SU-DHL-6 (cell line): ENCODE results near the gene SMIM41.

Experiments
- H2AFZ ChIP-seq: fragments of 200-600 bp; sonication (generic); 2 replicates; pipeline ENCODE4 v1.6.1; 2014; ENCODE audit warnings: low read depth, mild to moderate bottlenecking, moderate library complexity, mixed read lengths, antibody characterized with exemption, low read length; ENCODE audit not compliant: severe bottlenecking
- H3F3A ChIP-seq: fragments of 200-600 bp; shearing (Covaris generic); 2 replicates; pipeline ENCODE4 v1.6.0; 2016; ENCODE audit warnings: antibody characterized with exemption, mild to moderate bottlenecking; ENCODE audit not compliant: insufficient read depth
- H3K27ac ChIP-seq: fragments of 200-600 bp; sonication (generic); 2 replicates; pipeline ENCODE4 v1.5.1; 2016; ENCODE audit warnings: low read depth, mild to moderate bottlenecking, low read length, moderate library complexity, mixed read lengths
- H3K27me3 ChIP-seq: fragments of 200-600 bp; sonication (generic), shearing (Covaris generic); 2 replicates; pipeline ENCODE4 v1.6.0; 2014; ENCODE audit warnings: mild to moderate bottlenecking, low read length
- H3K36me3 ChIP-seq: fragments of 200-600 bp; sonication (generic); 2 replicates; pipeline ENCODE4 v1.6.1; 2014; ENCODE audit warnings: mild to moderate bottlenecking, low read length, mixed read lengths
- H3K4me2 ChIP-seq: fragments of 300-600, 200-600 bp; shearing (Covaris generic), sonication (generic); 2 replicates; pipeline ENCODE4 v1.6.0; 2014; ENCODE audit warnings: low read length, low read depth, mild to moderate bottlenecking; ENCODE audit not compliant: poor library complexity, severe bottlenecking
- H3K4me3 ChIP-seq: fragments of 200-600 bp; sonication (generic); 2 replicates; pipeline ENCODE4 v1.5.1; 2014; ENCODE audit warnings: antibody characterized with exemption, low read length, mild to moderate bottlenecking, mixed read lengths; ENCODE audit not compliant: insufficient read depth, poor library complexity, severe bottlenecking
- H3K79me2 ChIP-seq: fragments of 200-600 bp; sonication (generic); 2 replicates; pipeline ENCODE4 v1.6.1; 2014; ENCODE audit warnings: mild to moderate bottlenecking, low read length, moderate library complexity; ENCODE audit not compliant: insufficient read depth
- H3K9ac ChIP-seq: fragments of 200-600 bp; sonication (generic); 2 replicates; pipeline ENCODE4 v1.7.0; 2014; ENCODE audit warnings: mild to moderate bottlenecking, low read length
- H3K9me2 ChIP-seq: fragments of 200-600 bp; sonication (generic); replicated peaks from 2 replicates; pipeline ENCODE4 v1.6.1; 2014; ENCODE audit warnings: low read length; ENCODE audit not compliant: insufficient read depth
- H3K9me3 ChIP-seq: fragments of 200-600 bp; sonication (generic); 2 replicates; pipeline ENCODE4 v1.6.1; 2014; ENCODE audit warnings: low read length, mixed read lengths; ENCODE audit not compliant: insufficient read depth
- H4K20me1 ChIP-seq: fragments of 200-600 bp; sonication (generic); 2 replicates; pipeline ENCODE4 v1.6.1; 2014; ENCODE audit warnings: low read depth, mild to moderate bottlenecking, antibody characterized with exemption, low read length, moderate library complexity, mixed read lengths
- CTCF ChIP-seq: fragments of 200-600 bp; sonication (generic); IDR thresholded peaks from one replicate; pipeline ENCODE4 v1.5.1; 2017; ENCODE audit warnings: antibody characterized with exemption, mild to moderate bottlenecking, low read length, moderate library complexity; ENCODE audit not compliant: insufficient read depth, poor library complexity, severe bottlenecking
- EZH2phosphoT487 ChIP-seq: fragments of 200-600 bp; sonication (generic), shearing (Covaris generic); conservative IDR thresholded peaks from 2 replicates; pipeline ENCODE4 v1.6.1; 2018; ENCODE audit warnings: mild to moderate bottlenecking, antibody characterized with exemption, low read length, moderate library complexity, mixed read lengths

Gene SMIM41

GRCh38 chr12:52082669-52082987, 3.1 kb downstream of the SMIM41 start:
- no peaks in the 10 kb centered on the region for H3F3A ChIP-seq
- H3K27ac ChIP-seq, result no peak overlapping the region
- no peak overlapping the region for H3K4me2 ChIP-seq
- H3K4me3 ChIP-seq, result no peak overlapping the region
- H3K79me2 ChIP-seq, result no peaks in the 10 kb centered on the region
- H3K27me3 ChIP-seq, result no peaks in the 10 kb centered on the region
- no peaks in the 10 kb centered on the region for H3K9me3 ChIP-seq
- no peak overlapping the region for H3K9ac ChIP-seq
- no peaks in the 10 kb centered on the region for H3K36me3 ChIP-seq
- no peaks in the 10 kb centered on the region for H4K20me1 ChIP-seq
- TF ChIP-seq EZH2phosphoT487, result no peak
- TF ChIP-seq CTCF, result no peak
- no peaks in the 10 kb centered on the region for H3K9me2 ChIP-seq
- H2AFZ ChIP-seq, result no peak overlapping the region

GRCh38 chr12:52082988-52083637, 3.6 kb downstream of the SMIM41 start:
- Histone ChIP-seq H3K9me3 (no peaks in the 10 kb centered on the region), H3K9me2 (no peaks in the 10 kb centered on the region), H3K27ac (no peak overlapping the region), H3K4me2 (no peak overlapping the region), H3K36me3 (no peaks in the 10 kb centered on the region), H3K9ac (no peak overlapping the region), H3K79me2 (no peaks in the 10 kb centered on the region), H4K20me1 (no peaks in the 10 kb centered on the region), H3K4me3 (no peak overlapping the region), H2AFZ (no peak overlapping the region), H3K27me3 (no peaks in the 10 kb centered on the region), H3F3A (no peaks in the 10 kb centered on the region)
- TF ChIP-seq EZH2phosphoT487 (no peak), CTCF (peak; percentile 99)

DNA sequence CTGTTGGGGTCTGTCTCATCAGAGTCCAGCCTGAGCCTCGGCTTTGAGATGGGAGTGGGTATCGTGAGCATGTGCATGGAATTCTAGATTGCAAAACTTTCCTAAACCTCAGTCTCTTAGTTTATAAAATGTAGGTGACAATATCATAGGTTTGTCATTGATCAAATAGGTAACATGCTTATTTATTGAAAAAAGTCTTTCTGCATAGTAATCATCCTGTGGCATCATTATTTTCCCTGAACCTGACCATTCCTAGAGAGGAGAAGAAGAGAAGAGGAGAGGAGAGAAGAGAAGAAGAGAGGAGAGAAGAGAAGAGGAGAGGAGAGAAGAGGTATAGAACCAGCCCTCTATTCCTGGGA, 4.1 kb downstream of the SMIM41 start:
- Histone ChIP-seq H3K27ac (no peak overlapping the region), H3K9ac (no peak overlapping the region), H3K9me3 (no peaks in the 10 kb centered on the region), H3K27me3 (no peaks in the 10 kb centered on the region), H3K79me2 (no peaks in the 10 kb centered on the region), H3K4me2 (no peak overlapping the region), H3K4me3 (no peak overlapping the region), H3K9me2 (no peaks in the 10 kb centered on the region), H4K20me1 (no peaks in the 10 kb centered on the region), H2AFZ (no peak overlapping the region), H3K36me3 (no peaks in the 10 kb centered on the region), H3F3A (no peaks in the 10 kb centered on the region)
- TF ChIP-seq EZH2phosphoT487 (no peak), CTCF (no peak)
